WTC11 (cell line): ENCODE results near the gene FBXO42. TPM values are rescaled to one million over a fixed set of nuclear protein-coding genes. Genes with fewer than 3 reads are reported as not detected.
"Not testable (repeated sequence)": the region's sequence is repeated elsewhere in the genome, so short reads cannot be mapped to it uniquely, and the experiment has no call there.

ENCODE experiments used
- ATAC-seq: fragments of 200-7000 bp; cut with Tn5 transposase; 2 replicates; pipeline ENCODE4 v1.10.0; 2021; ENCODE audit warnings: mild to moderate bottlenecking, moderate library complexity
- CTCF ChIA-PET: fragments of 300-600 bp; sonication (Branson Sonifier 250); formaldehyde crosslinking; loops from one replicate; lab custom pipeline; 2021; ENCODE audit warnings: antibody characterized with exemption; lab: Charles Lee
- POLR2A ChIA-PET: fragments of 350-600 bp; sonication (Branson Sonifier 250); formaldehyde crosslinking; loops from one replicate; lab custom pipeline; 2021; ENCODE audit warnings: antibody characterized with exemption; lab: Charles Lee
- DNase-seq: peaks from one replicate; pipeline ENCODE4 v3.0.0; 2021; ENCODE audit warnings: low spot score
- H3K27ac Mint-ChIP-seq: 2 replicates; pipeline ENCODE4 v1.8.0; 2021; ENCODE audit warnings: mixed read lengths
- H3K27me3 Mint-ChIP-seq: 2 replicates; pipeline ENCODE4 v1.8.0; 2021; ENCODE audit warnings: low read depth, mild to moderate bottlenecking, moderate library complexity, mixed read lengths
- H3K36me3 Mint-ChIP-seq: 2 replicates; pipeline ENCODE4 v1.8.0; 2021; ENCODE audit warnings: mixed read lengths
- H3K4me1 Mint-ChIP-seq: 2 replicates; pipeline ENCODE4 v1.8.0; 2022; ENCODE audit warnings: mixed read lengths
- H3K4me3 Mint-ChIP-seq: 2 replicates; pipeline ENCODE4 v1.8.0; 2021; ENCODE audit warnings: mild to moderate bottlenecking, moderate library complexity, mixed read lengths
- H3K9me3 Mint-ChIP-seq: 2 replicates; pipeline ENCODE4 v1.8.0; 2021; ENCODE audit warnings: mixed read lengths
- ATF1 ChIP-seq: sonication (generic); formaldehyde crosslinking; IDR thresholded peaks from 2 replicates; pipeline ENCODE4 v1.8.1; 2023; ENCODE audit warnings: mild to moderate bottlenecking, moderate library complexity, missing genetic modification reagents
- CBFB ChIP-seq: sonication (generic); formaldehyde crosslinking; IDR thresholded peaks from 2 replicates; pipeline ENCODE4 v1.8.1; 2022; ENCODE audit warnings: mild to moderate bottlenecking, low read depth, missing genetic modification reagents
- CTCF ChIP-seq: fragments of 200-600 bp; IDR thresholded peaks from 2 replicates; pipeline ENCODE4 v1.8.0; 2022; ENCODE audit warnings: antibody characterized with exemption
- ERG ChIP-seq: fragments of 250-450 bp; sonication (Bioruptor Pico); IDR thresholded peaks from 2 replicates; pipeline ENCODE4 v1.8.0; 2021; ENCODE audit warnings: mild to moderate bottlenecking
- FOXJ3 ChIP-seq: sonication (generic); formaldehyde crosslinking; IDR thresholded peaks from 2 replicates; pipeline ENCODE4 v1.9.0; 2021; ENCODE audit warnings: missing genetic modification reagents, mild to moderate bottlenecking, borderline replicate concordance
- FOXP1 ChIP-seq: sonication (generic); formaldehyde crosslinking; IDR thresholded peaks from 2 replicates; pipeline ENCODE4 v1.8.0; 2022; ENCODE audit warnings: missing genetic modification reagents, mild to moderate bottlenecking, moderate library complexity, borderline replicate concordance
- GABPB1 ChIP-seq: sonication (generic); formaldehyde crosslinking; IDR thresholded peaks from 2 replicates; pipeline ENCODE4 v1.8.1; 2023; ENCODE audit warnings: mild to moderate bottlenecking, missing genetic modification reagents
- IRF2 ChIP-seq: sonication (generic); formaldehyde crosslinking; IDR thresholded peaks from 2 replicates; pipeline ENCODE4 v1.8.0; 2022; ENCODE audit warnings: low read depth, missing genetic modification reagents, borderline replicate concordance
- MXD4 ChIP-seq: fragments of 250-450 bp; sonication (Bioruptor Pico); IDR thresholded peaks from 2 replicates; pipeline ENCODE4 v1.8.0; 2021; ENCODE audit warnings: mild to moderate bottlenecking, moderate library complexity, borderline replicate concordance
- PREB ChIP-seq: sonication (generic); formaldehyde crosslinking; IDR thresholded peaks from 2 replicates; pipeline ENCODE4 v1.8.1; 2022; ENCODE audit warnings: mild to moderate bottlenecking, missing genetic modification reagents, moderate library complexity, borderline replicate concordance
- SMAD3 ChIP-seq: sonication (generic); formaldehyde crosslinking; IDR thresholded peaks from 2 replicates; pipeline ENCODE4 v1.8.0; 2022; ENCODE audit warnings: missing genetic modification reagents, mild to moderate bottlenecking, borderline replicate concordance
- ZNF121 ChIP-seq: sonication (generic); formaldehyde crosslinking; IDR thresholded peaks from 2 replicates; pipeline ENCODE4 v1.8.0; 2023; ENCODE audit warnings: missing genetic modification reagents
- ZNF425 ChIP-seq: fragments of 250-450 bp; sonication (Bioruptor Pico); conservative IDR thresholded peaks from 2 replicates; pipeline ENCODE4 v1.9.0; 2021; ENCODE audit warnings: mild to moderate bottlenecking
- total RNA-seq: library from RNA; stranded (reverse); gene quantifications from 3 replicates; pipeline ENCODE4 v1.2.3, GENCODE V29; 2021

FBXO42 gene
- total RNA-seq, 1 experiment from 2014 or later, result 17.5 TPM

GRCh38 chr1:16246239-16246638 is 106.0 kb downstream of the FBXO42 start:
- POLR2A ChIA-PET, H3K9me3 Mint-ChIP-seq, H3K27ac Mint-ChIP-seq, DNase-seq, H3K36me3 Mint-ChIP-seq, ATAC-seq, H3K27me3 Mint-ChIP-seq, H3K4me3 Mint-ChIP-seq, H3K4me1 Mint-ChIP-seq: not testable (repeated sequence)
- CTCF ChIA-PET, result interaction anchor here (1.0 to 2.4 kb wide), 5 partner anchors 10 to 375 kb away, joined by 3 to 13 read pairs (median 7); partner anchors contain the start of genes CPLANE2 and FAM131C
- peak; percentile 29; the same call in 1 of the 2 replicates for TF ChIP-seq ZNF121 (CRISPR knock-in tag)

- H3K27ac Mint-ChIP-seq, result no peak overlapping the region
- TF ChIP-seq MXD4 (no peak), PREB (CRISPR knock-in tag) (no peak), FOXJ3 (CRISPR knock-in tag) (no peak), ERG (CRISPR knock-in tag) (no peak), SMAD3 (CRISPR knock-in tag) (no peak), CBFB (CRISPR knock-in tag) (no peak), GABPB1 (CRISPR knock-in tag) (no peak), FOXP1 (no peak)
- ATAC-seq, result no peak
- no peak overlapping the region for H3K4me3 Mint-ChIP-seq
- H3K27me3 Mint-ChIP-seq, result no peaks in the 10 kb centered on the region
- peaks cover 6% of the 10 kb centered on the region; the same call in 1 of the 2 replicates for H3K4me1 Mint-ChIP-seq
- H3K36me3 Mint-ChIP-seq, result peaks cover 3% of the 10 kb centered on the region; the same call in 1 of the 2 replicates
- no peaks in the 10 kb centered on the region for H3K9me3 Mint-ChIP-seq
- ChIA-PET CTCF (interaction anchor here (0.9 to 2.4 kb wide), 11 partner anchors 9 to 375 kb away, joined by 3 to 23 read pairs (median 4); partner anchors contain the start of genes CPLANE2 and FAM131C), POLR2A (no interaction called here)
- no peak for DNase-seq
Observed at GRCh38 chr1:16245476-16246196, 106.6 kb downstream of the FBXO42 start.

GRCh38 chr1:16244650-16245285 is 107.5 kb downstream of the FBXO42 start:
- peaks cover 3% of the 10 kb centered on the region; the same call in 1 of the 2 replicates for H3K36me3 Mint-ChIP-seq
- H3K9me3 Mint-ChIP-seq, result no peaks in the 10 kb centered on the region
- no peak overlapping the region for H3K4me3 Mint-ChIP-seq
- no peaks in the 10 kb centered on the region for H3K27me3 Mint-ChIP-seq
- H3K4me1 Mint-ChIP-seq, result peaks cover 6% of the 10 kb centered on the region; the same call in 1 of the 2 replicates
- CTCF ChIA-PET, result interaction anchor here (0.5 to 2.4 kb wide), 29 partner anchors 8 to 195 kb away, joined by 3 to 23 read pairs (median 4); partner anchors contain the start of genes ARHGEF19, CPLANE2 and FAM131C
- H3K27ac Mint-ChIP-seq, result peak overlapping the region; percentile 17; the same call in 1 of the 2 replicates
- DNase-seq (no peak), ATAC-seq (no peak)
- TF ChIP-seq ZNF425 (CRISPR knock-in tag) (no peak), CTCF (peak; percentile 12; the same call in 1 of the 2 replicates), ATF1 (no peak), FOXJ3 (CRISPR knock-in tag) (no peak), IRF2 (CRISPR knock-in tag) (no peak)
- POLR2A ChIA-PET, result no interaction called here
